ENCODE data around the gene AKAP6. TPM values are rescaled to one million over a fixed set of nuclear protein-coding genes. Genes with fewer than 3 reads are reported as not detected.
"Not testable (repeated sequence)": the region's sequence is repeated elsewhere in the genome, so short reads cannot be mapped to it uniquely, and the experiment has no call there.

AKAP6 gene
- total RNA-seq, 1 experiment from 2014 or later, result 2.0 TPM

DNA sequence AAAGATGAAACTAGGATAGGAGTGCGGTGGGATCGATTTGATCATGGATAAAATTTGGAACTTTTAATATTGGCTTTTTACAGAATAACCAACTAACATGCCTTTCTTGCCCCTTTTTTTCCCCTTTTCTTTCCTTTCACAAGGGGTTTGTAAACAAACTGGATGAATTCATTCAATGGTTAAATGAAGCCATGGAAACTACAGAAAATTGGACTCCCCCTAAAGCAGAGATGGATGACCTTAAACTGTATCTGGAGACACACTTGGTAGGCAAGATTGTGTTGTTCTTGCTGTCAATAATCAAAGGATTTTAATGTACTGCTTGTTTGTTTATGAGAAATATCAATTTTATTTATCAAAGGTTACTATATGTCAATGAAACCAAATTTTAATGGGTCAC is 247.9 kb downstream of the AKAP6 start:
- in situ Hi-C loops (cut with HindIII; ENCODE audit: low pct_unique_long_range_greater_than_20kb, low sequenced_read_pairs), result no loop called here
- DNase-seq (ENCODE audit: low read depth), result no peak

DNA sequence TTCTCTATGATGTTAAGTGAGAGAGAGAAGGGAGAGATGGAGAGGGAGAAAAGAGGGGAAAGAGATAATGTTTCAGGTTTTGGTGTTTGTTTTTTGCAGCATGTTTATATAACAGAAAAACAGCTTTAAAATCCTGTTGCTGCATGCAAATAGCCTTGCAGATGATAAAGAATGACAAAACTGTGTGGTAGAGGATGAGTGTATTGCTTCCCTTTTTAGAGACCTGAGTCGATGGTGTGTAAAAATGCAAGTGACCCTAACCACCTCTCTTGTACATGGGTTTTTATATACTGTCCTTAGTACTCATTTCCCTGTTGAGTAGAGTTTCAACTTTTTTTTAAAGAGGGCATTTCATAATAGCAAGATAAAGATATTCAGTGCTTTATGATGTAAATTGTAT is 249.1 kb downstream of the AKAP6 start:
- DNase-seq (ENCODE audit: low read depth), result no peak
- in situ Hi-C loops (cut with HindIII; ENCODE audit: low pct_unique_long_range_greater_than_20kb, low sequenced_read_pairs), result no loop called here

DNA sequence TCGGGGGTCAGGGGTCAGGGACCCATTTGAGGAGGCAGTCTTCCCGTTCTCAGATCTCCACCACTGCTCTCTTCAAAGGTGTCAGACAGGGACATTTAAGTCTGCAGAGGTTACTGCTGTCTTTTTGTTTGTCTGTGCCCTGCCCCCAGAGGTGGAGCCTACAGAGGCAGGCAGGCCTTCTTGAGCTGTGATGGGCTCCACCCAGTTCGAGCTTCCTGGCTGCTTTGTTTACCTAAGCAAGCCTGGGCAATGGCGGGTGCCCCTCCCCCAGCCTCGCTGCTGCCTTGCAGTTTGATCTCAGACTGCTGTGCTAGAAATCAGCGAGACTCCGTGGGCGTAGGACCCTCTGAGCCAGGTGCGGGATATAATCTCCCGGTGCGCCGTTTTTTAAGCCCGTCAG is 254.3 kb downstream of the AKAP6 start:
- DNase-seq (ENCODE audit: low read depth); in situ Hi-C loops (cut with HindIII; ENCODE audit: low pct_unique_long_range_greater_than_20kb, low sequenced_read_pairs): not testable (repeated sequence)

DNA sequence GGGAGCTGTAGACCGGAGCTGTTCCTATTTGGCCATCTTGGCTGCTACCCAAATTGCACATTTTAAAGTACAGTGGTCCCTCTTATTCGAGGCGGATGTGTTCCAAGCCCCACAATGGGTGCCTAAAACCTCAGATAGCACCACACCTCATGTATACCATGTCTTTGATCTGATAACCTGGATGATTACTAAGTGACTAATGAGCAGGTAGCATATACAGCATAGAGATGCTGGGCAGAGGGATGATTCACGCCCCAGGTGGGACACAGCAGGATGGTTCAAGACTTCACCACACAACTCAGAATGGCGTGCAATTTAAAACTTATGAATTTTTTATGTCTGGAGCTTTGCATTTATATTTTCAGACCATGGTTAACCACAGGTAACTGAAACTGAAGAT is 255.0 kb downstream of the AKAP6 start:
- DNase-seq (ENCODE audit: low read depth), result no peak
- in situ Hi-C loops (cut with HindIII; ENCODE audit: low pct_unique_long_range_greater_than_20kb, low sequenced_read_pairs), result no loop called here

DNA sequence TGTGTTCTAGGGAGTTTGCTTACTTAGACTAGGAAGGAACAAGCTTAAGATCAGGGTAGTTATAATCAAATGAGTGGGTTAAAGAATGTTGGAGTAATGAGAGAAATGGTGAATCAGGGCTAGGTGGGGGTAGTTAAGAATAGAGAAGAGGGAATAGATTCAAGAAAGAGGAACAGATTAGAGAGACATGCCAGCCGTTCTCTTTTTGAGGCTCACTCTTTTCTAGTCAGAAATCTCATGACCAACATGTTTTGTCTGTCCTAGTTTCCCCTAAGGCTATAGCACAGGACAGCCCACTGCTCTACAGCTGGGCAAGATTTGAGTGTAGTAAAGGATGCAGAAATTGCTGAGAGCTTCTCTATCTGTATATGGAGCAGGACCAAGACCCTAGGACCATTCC is 258.4 kb downstream of the AKAP6 start:
- DNase-seq (ENCODE audit: low read depth), result no peak
- in situ Hi-C loops (cut with HindIII; ENCODE audit: low pct_unique_long_range_greater_than_20kb, low sequenced_read_pairs), result no loop called here

DNA sequence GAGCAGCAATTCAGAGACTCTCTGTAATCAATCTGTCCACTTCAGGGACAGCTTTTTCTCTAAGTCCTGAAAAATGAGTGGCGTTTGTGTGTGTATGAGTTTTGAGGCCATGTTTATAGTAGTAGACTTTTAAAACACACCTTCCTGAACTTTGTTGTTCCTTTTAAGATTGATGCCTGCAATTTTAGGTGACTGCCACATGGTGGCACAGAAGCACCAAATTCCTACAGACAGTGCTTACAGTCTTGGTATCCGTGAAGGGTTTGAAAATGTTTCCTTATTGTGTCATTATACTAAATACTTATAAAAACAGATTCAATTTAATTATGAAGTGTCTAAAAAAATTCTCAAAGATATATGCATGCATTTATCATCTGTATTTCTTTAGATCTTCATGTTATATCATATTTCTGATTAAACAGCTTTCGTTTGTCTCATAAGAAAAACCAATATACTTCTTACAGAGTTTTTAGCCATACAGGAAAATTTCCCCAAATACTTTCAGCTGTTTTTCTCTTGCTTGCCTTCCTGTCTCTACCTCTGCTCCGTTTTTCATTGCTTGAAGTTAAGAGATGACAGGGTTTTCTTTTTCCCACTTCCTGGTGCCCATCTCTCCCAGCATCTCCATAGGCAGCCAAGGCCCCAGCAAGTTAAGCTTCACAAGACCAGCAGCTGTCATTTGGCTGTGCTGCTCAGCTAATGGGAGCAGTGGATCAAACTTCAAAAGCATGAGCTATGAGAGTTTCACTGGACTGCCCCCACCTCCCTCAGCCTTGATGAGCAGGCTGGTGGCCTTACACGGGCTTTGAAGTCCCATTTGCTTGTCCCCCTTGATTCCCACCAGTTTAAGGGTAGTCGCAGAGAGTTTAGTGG is 259.6 kb downstream of the AKAP6 start:
- in situ Hi-C loops (cut with HindIII; ENCODE audit: low pct_unique_long_range_greater_than_20kb, low sequenced_read_pairs), result no loop called here
- no peak for DNase-seq (ENCODE audit: low read depth)

DNA sequence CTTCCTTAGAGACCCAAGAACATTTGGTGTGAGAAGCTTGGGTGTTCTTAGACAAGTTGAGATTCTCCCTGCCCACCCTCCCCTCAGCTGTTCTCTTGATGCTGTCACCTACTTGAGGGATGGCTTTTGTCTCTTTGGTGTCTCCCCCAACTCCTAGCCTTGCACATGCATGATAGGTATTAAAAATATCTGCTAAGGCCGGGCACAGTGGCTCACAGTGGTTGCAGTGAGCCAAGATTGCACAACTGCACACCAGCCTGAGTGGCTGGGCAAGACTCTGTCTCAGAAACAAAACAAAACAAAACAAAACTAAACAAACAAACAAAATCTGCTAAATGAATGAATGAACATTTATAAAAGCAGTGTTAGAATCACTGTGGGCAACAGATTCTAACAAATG is 261.1 kb downstream of the AKAP6 start:
- in situ Hi-C loops (cut with HindIII; ENCODE audit: low pct_unique_long_range_greater_than_20kb, low sequenced_read_pairs), result no loop called here
- no peak for DNase-seq (ENCODE audit: low read depth)

DNA sequence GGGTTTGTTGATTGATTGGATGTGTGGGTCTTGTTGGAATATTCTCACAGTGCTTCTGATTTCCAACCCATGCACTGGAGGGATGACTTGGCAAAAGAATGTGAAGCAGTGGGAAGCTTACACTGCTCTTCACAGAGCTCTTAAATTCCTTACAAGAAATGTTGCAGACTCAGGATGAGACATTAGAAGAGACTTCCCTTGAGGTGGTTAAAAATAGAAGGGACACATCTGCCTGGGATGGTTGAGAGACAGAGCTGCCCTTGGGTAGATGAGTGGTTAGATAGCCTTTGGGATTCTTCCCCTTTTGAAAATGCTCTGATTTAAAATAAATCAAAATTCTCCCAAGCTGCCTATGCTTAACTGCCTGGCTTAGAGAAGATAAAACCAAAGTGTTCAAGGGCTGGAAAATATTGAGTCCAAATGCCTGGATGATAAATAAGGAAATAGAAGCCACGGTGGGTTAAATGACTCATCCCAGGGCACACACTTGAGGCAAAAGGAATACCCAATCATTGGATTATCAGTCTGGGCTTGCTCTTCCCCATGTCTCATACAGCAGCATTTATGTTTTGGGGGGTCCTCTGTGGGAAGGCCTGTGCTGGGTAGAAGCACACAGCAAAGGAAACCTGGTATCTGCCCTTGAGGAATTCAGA is 264.3 kb downstream of the AKAP6 start:
- in situ Hi-C loops (cut with HindIII; ENCODE audit: low pct_unique_long_range_greater_than_20kb, low sequenced_read_pairs), result no loop called here
- DNase-seq (ENCODE audit: low read depth), result no peak

DNA sequence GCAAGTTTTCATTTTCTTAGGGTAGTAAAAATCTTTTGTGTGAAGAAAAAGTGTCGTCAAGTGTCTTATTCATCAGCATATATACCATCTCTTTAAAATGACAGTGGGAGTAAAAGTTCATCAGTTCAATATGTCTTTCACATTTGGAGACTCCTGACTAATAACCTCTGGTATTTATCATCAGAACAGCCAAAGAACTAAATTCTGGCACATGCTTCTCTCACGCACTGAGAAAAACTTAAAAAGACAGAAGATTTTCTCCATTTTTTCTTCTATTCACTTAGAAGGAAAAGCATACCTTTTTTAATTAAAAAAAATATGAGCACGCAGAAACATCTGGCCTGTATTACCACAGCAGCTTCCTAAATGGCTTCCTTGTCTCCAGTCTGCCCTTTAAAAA is 265.7 kb downstream of the AKAP6 start:
- in situ Hi-C loops (cut with HindIII; ENCODE audit: low pct_unique_long_range_greater_than_20kb, low sequenced_read_pairs), result no loop called here
- no peak for DNase-seq (ENCODE audit: low read depth)

DNA sequence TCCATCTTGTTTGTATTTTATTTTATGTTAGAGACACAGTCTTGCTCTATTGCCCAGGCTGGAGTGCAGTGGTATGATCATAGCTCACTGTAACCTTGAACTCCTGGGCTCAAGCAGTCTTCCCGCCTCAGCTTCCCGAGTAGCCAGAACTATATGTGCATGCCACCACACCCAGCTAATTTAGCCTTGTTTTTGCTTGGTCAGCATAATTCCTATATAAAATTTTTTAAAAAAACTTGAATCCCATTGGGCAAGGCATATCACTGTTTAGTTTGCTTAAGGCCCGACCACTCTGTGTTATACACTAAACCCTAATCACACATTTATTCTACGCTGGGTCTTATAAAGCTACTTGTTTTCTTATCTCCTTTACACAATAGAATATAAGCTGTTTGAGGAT is 266.4 kb downstream of the AKAP6 start:
- in situ Hi-C loops (cut with HindIII; ENCODE audit: low pct_unique_long_range_greater_than_20kb, low sequenced_read_pairs), result no loop called here
- DNase-seq (ENCODE audit: low read depth), result no peak

DNA sequence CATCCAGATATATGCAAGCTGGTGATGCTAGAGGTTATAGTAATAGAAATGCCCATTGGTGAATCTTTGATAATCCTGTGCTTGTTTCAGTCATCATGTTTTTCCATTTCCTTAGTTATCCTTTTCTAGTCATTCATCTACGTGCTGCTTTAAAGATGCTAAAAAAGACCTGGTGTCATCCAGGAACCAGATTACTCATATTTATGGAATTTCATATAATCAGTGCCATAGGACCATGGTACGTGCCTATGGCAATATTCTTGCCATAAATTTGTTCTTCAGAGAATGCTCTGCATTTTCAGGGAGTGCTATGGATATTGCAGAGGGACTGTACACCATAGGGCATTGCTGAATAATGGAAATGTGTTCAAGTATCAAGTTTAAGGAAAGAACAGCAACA is 267.3 kb downstream of the AKAP6 start:
- no peak for DNase-seq (ENCODE audit: low read depth)
- in situ Hi-C loops (cut with HindIII; ENCODE audit: low pct_unique_long_range_greater_than_20kb, low sequenced_read_pairs), result no loop called here

DNA sequence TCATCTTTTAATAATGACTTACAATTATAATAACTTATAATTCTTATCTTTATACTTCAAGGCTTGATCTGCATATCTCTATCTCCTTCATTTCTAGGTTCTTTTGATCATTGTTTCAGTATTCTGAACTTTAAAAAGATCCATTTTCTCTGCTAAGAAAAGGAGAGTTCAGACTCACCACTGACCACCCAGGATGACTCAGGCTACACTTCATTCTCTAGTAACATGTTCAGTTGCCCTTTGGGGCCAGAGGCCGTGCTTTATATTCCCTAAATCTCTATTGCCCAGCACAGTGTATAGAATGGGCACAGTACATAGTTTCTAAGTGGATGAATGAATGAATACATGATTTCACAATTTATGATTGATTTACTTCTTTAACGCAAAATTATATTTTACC is 268.7 kb downstream of the AKAP6 start:
- in situ Hi-C loops (cut with HindIII; ENCODE audit: low pct_unique_long_range_greater_than_20kb, low sequenced_read_pairs), result no loop called here

DNA sequence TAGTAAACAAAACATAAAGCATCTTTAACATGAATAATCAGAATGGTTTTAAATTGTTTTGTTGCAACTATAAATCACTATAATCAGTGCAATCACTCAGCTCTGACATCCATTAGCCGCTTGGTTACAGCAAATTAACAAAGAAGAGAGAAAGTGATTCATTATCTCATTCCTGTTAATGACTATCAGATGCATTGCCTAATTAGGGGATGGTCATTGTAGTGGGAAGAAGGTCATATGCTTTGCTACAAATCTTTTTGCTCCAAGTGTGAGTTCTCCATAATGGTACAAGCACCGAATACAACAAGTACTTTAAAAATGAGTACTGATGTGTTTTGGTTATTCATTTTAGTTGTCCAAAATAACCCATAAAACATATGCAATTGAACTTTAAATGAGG is 272.0 kb downstream of the AKAP6 start:
- in situ Hi-C loops (cut with HindIII; ENCODE audit: low pct_unique_long_range_greater_than_20kb, low sequenced_read_pairs), result no loop called here
- DNase-seq (ENCODE audit: low read depth), result no peak

More for the DNA sequence above, 268.7 kb downstream of the AKAP6 start:
- no peak for DNase-seq (ENCODE audit: low read depth)

DNA sequence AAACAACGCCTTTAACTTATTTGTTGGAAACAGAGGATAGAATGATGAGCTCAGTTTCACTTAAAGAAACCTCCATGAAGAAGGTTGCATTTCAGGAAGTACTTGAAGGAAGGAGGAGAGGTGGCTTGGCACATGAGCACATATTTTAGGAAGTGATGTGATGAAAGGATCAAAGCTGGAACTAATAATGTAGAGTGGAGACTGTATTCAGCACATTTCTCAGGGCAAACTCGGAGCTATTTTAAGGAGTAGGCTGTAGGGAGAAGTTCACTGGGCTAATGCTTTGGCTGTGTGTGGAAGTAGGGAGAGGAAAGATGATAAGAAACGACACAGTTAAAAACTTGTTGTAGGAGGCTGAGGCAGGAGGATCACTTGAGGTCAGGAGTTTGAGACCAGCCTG is 272.8 kb downstream of the AKAP6 start:
- in situ Hi-C loops (cut with HindIII; ENCODE audit: low pct_unique_long_range_greater_than_20kb, low sequenced_read_pairs), result no loop called here
- DNase-seq (ENCODE audit: low read depth), result no peak

DNA sequence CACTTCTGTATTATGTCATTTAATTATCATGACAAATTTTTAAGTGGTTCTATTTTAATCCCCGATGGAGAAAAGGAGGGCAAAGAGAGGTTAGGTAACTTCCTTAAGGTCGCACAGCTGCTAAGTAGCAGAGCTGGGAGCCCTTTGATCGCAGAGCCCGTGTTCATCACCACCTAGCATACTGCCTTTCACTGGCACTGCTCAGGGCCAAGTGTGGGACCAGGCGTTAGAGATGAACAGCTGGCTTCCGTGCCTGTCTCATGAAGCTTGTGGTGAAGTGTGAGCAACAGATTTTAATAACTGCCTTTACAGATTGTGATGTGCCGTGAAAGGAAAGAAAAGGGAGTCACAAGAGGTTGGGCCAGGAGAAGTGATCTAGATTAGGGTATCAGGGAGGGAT is 273.6 kb downstream of the AKAP6 start:
- DNase-seq (ENCODE audit: low read depth), result no peak

DNA sequence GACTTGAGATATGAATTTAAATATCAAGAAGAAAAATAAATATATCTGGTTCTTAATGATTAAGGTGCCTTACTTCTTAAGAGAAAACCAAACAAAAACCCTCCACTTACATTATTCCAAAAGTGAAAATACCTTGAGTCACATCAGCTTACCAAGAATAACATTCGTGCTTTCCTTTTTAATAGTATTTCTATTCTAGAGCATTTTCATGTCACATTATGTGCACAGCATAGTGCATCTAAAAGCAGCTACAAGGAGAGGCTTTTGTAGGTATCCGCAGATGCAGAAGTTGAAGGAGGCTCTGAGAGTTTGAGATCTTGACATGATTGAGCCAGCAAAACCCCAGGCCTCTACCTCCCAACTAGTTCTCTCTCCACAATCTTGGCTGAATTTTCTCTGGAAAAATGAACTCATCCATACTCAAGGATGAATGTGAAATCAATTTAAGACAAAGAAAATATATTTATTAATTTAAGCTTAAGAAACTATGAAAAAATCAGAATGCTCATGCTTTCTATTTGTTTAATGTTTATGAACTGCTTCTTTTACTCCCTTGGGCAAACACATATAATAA is 275.0 kb downstream of the AKAP6 start:
- in situ Hi-C loops (cut with HindIII; ENCODE audit: low pct_unique_long_range_greater_than_20kb, low sequenced_read_pairs), result no loop called here
- no peak for DNase-seq (ENCODE audit: low read depth)

More for the DNA sequence above, 273.6 kb downstream of the AKAP6 start:
- in situ Hi-C loops (cut with HindIII; ENCODE audit: low pct_unique_long_range_greater_than_20kb, low sequenced_read_pairs), result no loop called here

DNA sequence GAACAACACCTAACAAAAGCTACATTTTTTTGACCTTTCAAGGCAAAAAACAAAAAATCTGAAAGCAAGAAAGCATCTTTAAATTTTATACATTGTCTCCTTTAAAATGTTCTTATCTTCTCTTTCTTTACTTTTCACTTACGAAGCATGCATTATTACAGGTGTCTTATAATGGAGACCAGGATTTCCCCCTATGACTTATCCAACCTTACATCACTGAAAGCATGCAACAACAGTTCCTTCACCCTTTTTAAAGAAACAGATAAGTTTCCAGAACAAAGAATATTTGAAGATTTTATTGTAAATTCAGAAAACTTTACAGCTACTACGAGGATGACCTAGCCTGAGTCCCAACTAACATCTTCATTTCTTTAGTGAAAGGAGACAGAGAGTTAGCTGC is 277.2 kb downstream of the AKAP6 start:
- peak; percentile 28 for DNase-seq (ENCODE audit: low read depth)
- in situ Hi-C loops (cut with HindIII; ENCODE audit: low pct_unique_long_range_greater_than_20kb, low sequenced_read_pairs), result no loop called here

DNA sequence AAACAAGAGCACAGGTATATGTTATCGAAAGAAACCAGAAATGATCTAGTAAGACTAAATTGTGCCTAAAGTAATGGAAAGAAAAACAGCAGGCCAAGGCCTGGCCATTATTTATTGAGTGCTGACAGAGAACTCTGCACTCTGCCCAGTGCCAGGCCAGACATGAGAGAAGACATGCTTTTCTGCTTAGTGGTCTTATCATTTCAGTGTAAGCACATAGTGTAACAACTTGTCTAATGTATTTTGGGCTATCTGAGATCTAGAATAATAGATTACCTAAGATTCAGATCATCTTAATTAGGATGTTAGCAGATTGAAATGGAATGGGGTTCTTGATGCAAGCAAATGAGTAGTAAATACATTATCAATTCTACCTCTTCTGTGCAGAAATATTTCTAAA is 278.3 kb downstream of the AKAP6 start:
- no peak for DNase-seq (ENCODE audit: low read depth)
- in situ Hi-C loops (cut with HindIII; ENCODE audit: low pct_unique_long_range_greater_than_20kb, low sequenced_read_pairs), result no loop called here

DNA sequence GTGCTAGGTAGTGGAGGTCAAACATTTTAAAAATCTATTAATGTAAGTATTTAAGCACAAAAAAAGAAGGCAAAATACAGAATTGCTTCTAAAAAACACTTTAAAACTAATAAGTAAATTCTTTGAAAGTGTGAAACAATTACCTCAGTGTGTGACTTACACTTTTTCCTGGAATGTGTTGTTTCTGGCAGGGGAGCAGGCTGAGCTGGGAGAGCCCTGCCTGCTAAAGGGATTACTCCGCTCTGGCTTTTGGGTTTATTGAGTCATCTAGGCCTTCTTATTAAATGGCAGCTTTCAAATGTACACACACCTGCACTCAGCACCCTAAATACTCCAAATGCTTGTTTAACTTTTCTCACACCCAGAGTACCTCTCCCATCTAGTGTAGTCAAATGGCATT is 279.8 kb downstream of the AKAP6 start:
- in situ Hi-C loops (cut with HindIII; ENCODE audit: low pct_unique_long_range_greater_than_20kb, low sequenced_read_pairs), result no loop called here

More for the DNA sequence above, 279.8 kb downstream of the AKAP6 start:
- DNase-seq (ENCODE audit: low read depth), result no peak

All from Caki2 (cell line).